Measurements from ENCODE around the gene FKBP8.
A peak's percentile ranks its signal among the peaks of the same experiment; 100 is the strongest.
"Not testable (repeated sequence)": the region's sequence is repeated elsewhere in the genome, so short reads cannot be mapped to it uniquely, and the experiment has no call there.

The FKBP8 gene

DNA sequence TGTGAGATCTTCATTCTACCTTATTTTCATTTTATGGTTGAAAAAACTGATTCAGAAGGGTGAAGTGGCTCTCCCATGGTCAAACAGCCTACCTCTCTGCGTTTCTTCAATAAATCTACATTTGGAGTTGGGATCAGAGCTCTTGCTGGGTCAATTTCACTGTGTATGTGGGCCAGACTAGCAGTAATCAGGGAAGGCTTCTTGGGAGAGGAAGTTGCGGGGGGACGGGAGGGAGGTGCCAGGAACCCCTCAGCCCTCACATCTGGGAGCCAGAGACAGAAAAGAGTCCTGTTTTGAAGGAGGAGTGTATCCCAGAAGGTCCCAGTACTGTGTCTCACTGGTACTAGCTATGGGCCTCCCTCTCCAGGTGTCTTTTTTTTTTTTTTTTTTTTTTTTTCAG, 15.2 kb upstream of the FKBP8 start:
- DNase-seq (ENCODE audit: low spot score) = no peak

DNA sequence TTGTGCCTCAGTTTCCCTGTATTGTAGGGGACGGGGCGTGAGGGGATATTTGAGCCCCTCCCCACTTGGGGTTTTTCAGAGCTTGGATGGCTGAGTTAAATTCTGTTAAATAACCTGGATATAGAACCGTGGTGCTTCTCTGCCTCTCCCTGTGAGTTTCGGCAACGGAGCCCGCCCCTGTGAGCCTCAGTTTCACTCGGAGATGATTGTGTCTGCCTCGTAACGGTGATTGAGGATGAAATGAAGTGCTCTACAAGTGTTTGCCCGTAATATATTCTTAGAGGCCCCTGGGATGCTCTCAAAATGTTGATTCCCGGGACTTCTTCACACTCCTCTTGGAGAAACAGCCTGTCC, 14.8 kb upstream of the FKBP8 start:
- no peak for DNase-seq (ENCODE audit: low spot score)

DNA sequence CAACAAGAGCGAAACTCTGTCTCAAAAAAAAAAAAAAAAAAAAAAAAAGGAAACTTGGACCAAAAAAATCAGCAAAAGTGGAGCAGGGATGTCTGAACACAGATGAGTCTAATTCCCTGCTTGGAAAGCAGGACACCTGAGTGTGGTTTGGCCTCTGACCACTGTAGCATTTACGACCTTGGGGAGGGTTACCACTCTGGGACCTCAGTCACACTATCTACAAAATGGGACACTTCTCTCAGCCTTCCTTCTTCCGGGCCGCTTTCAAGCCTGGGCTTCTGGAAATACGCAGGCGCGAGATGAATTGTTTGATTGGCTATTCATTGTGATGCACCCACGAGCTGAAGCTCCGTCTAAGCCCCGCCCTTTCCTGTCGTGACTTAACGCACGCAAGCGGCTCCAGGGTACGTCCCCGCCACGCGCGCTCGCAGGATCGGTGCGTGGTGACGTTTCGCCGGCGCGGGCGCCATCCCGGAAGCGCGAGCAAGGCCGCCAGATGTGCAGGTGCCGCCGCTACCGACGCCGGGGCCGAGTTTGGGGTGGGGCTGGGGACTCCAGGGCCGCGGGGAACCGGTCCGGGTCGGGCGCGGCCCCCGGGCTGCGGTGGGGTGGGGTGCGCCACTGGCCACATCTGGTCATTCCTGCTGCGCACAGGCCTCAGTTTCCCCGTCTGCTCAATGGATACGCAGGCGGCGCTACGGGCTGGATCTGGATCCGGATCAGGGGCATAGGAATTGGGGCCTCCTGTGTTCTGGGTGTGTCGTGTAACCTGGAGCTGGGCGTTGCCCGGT, 14.2 kb upstream of the FKBP8 start, which contains the start of gene KXD1:
KXD1 (plus strand) TSS at position 460 of the 791 bp plus-strand sequence. CDS start 4,187 bp downstream, outside the sequence.
- DNase-seq (ENCODE audit: low spot score) = peak; percentile 95

DNA sequence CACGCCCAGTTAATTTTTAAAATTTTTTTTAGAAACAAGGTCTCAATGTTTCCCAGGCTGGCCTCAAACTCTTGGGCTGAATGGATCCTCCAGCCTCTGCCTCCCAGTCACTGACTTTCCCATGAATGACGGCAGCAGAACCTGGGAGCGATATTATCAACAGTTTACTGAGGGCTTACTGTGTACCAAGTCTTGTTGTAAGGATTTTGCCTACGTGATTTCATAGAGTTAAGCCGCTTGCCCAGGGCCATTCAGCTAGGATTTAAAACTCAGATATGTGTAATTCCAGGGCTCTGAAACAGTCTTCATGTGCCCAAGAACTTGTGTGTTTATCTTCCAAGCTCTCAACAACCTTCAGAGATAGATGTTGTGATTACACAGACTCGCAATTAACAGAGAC, 8.3 kb upstream of the FKBP8 start:
- DNase-seq (ENCODE audit: low spot score) = no peak

DNA sequence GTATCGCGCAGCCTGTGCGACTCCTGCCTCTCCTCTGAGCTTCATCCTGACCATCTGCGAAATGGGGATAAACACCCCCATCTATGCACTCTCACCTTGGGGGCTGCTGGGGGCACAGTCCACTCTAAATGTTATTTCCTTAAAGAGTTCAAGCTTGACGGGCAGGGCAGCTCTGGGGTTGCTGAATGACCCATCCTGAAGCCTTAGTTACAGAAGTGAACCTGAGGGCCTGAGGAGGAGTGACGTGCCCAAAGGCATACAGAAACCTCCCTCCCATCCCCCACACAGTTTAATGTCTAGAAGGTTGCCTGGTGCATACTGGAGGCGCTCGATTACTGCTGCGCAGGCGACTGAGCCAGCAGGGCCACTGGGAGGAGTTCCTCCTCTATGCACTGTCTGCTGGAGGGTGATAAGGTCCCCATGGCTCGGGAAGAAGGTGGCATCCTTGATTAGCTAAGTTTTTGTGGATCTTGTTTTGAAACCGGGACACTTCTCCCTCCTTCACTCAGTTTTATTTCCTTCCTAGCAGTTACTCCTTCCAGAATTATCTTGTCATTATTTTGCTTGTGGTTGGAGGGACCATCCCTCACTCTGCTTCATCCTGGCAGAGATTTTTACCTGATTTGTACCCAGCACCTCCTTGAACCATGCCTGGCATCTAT, 572 bp upstream of the FKBP8 start:
- DNase-seq (ENCODE audit: low spot score) = peak; percentile 67

DNA sequence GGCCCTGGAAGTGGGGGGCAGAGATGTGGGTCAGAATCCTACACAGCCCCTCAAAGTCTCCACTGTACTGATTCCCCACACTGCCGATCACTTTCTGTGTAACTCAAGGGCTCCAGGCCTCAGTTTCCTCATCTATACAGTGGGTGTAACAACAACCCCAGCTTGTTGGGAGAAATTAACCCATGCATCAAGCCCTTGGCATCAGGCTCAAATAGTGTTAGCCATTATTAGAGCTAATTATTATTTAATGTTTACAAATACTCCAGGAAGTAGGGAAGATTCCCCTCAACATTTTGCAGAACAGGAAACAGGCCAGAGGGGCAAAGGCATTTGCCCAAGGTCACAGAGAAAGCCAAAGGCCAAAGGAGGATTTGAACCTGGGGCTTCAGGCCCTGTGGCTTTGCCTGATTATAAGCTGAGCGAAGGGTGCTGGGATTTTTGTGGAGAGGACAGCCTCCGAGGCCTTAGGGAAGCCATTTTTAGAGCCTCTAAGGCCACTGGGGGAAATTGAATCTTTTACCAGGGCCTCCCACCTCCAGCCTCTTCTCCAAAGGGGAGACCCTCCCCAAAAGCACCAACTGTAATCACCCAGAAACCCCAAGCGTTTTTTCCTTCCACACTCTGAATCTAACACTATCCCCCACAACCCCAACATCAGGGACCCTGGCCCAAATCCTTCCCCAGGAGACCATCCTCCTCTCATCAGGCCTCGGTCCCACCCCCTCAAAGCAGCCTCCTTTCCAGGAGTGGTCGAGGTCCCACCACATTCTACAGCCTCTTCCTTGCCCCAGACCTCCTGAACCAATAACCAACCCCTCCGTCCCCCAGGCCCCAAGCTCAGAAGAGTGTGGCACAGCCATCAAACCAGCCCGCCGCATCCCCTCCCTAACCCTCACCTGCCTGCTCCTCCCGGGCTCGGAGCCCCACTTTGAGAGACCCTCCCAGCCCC, 1.1 kb downstream of the FKBP8 start:
- peak; percentile 73 for DNase-seq (ENCODE audit: low spot score)

DNA sequence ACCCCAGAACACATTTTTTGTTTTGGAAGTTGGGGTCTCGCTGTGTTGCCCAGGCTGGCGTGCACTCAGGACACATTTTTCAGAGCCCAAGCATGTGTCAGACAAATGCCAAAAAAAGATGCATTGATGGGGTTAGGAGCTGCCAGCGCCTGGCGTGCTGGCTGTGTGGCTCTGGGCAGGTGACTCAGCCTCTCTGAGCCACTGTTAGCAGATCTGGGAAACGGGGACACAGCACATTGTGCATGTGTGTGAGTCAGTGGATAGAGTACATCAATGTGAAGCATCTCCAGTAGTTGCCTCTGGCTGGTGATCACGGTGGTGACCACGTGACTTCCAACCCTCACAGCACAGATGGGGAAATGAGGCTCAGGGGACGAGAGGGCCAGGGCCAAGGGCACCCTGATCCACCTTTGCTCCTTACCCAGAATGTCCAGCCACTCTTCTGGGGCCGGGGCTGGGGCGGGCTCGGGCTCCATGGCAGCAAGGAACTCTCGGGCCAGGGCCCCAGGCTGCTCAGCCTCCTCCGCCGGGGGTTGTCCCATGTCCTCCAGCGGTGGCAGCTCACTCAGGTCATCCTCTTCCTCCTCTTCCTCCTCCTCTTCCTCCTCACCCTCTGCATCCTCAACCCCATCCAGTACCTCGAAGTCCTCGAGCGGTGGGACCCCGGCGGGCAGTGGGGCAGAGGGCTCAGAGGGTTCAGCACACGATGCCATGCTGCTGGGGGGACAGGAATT, 1.9 kb downstream of the FKBP8 start:
- no peak for DNase-seq (ENCODE audit: low spot score)

DNA sequence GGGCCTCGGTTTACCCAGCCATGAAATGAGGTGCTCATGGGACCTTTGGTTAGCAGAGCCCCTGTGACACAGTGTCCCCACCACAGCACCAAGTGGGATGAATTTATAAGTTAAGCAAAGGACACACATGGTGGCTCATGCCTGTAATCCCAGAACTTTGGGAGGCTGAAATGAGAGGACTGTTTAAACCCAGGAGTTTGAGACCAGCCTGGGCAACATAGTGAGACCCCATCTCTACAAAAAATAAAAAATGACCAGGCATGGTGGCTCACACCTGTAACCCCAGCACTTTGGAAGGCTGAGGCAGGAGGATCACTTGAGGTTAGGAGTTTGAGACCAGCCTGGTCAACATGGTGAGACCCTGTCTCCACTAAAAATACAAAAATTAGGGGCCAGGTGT, 3.2 kb downstream of the FKBP8 start:
- not testable (repeated sequence) for DNase-seq (ENCODE audit: low spot score)

DNA sequence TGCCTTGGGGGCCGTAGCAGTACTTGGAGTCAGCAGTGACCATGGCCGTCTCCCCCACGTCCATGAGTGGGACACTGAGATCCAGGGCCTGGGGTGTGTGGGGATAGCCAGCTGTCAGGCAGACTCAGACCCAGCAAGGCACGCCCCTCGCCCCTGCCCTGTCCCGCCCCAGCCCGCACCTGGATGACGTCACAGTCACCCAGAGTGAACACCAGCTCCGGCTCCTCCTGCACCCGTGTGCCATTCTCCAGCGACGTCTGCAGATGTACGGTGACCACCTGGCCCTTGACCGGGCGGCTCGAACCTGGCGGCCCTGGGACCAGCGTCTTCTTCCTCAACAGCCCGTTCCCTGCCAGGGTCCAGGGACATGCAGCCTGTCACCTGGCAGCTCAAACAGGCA, 4.0 kb downstream of the FKBP8 start:
- no peak for DNase-seq (ENCODE audit: low spot score)

DNA sequence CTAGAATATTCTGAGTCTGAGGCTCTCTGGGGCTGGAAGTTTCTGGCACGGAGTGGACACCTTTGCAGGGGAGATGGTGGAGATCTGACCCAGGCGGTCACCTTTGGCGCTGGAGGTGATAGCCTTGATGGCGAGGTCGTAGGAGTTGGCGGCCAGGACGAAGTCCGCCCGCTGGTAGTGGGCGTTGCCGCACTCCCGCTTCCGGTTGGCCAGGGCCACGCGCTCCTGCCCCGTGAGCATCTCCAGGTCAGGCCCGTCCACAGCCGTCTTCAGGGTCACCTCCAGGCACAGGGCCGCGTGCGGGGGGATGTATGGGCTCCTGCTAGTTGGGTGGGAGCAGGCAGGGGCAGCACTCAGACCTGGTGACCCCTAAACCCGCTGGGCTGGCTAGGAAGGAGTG, 5.3 kb downstream of the FKBP8 start:
- no peak for DNase-seq (ENCODE audit: low spot score)

DNA sequence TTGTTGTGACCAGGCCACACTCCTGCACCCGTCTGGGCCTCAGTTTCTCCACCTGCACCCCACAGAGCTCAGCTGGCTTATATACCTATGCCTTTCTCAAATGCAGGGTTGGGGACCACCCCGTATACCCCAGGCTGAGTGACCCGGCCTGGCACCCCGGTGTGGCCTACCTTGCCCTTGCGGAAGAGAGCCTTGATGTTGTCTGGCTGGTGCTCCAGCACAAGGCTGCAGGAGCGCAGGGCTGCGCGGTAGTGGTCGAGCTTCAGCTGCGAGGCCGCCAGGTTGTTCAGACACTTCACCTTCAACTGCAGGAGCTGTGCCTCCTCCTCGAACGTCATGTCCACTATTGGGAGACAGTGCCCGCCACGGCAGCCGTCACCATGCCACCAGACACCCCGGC, 5.9 kb downstream of the FKBP8 start:
- DNase-seq (ENCODE audit: low spot score) = no peak

DNA sequence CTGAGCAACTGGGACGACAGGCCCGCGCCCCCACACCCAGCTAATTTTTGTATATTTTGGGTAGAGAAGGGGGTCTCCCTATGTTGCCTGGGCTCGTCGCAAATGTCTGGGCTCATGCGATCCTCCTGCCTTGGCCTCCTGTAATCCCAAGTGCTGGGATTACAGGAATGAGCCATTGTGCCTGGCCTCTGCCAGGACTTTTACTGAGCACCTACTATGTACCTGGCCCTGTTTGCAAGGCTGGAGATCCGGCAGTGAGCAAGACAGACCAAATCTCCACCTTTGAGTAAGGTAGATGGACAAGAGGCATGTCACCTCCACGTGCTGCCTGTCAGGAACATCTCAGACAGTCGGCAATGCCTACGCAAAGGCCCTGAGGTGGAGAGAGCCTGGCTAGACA, 6.9 kb downstream of the FKBP8 start:
- no peak for DNase-seq (ENCODE audit: low spot score)

DNA sequence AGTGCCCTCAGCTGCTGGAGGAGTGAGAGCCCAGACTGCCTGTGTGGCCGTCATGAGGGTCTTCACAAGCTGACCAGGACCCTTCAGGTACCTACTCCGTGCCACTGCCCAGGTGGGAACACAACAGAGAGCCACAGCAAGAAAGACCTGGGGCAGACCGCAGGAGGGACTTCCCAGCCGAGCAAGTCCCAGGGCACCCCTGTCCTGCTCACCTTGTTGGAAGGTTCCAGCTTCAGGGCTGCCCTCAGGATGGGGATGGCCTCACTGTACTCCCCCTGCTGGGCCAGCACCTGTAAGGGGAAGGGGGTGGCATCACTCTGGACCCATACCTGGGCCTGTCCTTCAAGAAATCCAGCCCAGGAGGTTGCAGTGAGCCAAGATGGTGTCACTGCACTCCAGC, 10.3 kb downstream of the FKBP8 start:
- no peak for DNase-seq (ENCODE audit: low spot score)

DNA sequence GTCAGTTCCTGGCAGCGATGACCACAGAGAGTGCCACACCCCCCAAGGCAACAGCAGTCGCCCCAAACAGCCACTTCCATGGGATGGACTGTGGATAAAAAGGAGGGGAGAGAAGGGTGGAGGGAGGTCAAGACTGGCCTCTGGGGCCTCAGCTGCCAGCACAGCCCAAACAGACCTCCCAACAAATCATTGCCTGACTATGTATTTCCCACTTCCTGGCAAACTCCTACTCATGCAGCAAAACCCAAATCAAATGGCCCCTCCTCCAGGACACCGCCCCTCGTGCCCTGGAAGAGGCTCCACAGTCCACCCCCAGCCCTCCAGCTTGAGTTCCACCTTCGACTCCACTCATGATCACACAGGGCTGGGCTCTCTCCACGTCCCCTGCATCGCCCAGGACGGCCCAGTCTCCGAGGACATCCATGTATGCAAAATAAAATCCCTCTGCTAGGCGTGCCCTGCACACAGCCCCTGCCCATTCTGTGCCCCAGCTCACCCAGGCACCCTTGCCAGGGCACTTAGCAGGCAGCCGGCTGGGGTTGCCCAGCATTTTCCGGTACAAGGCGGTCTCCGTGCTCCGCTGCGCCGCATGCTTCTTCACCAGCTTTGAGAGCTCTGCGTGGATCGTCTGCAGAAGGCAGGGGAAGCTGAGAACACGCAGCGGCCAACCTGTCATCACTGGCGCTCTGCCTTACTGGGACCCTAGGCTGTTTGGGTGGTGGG, 11.0 kb downstream of the FKBP8 start:
- DNase-seq (ENCODE audit: low spot score) = no peak

DNA sequence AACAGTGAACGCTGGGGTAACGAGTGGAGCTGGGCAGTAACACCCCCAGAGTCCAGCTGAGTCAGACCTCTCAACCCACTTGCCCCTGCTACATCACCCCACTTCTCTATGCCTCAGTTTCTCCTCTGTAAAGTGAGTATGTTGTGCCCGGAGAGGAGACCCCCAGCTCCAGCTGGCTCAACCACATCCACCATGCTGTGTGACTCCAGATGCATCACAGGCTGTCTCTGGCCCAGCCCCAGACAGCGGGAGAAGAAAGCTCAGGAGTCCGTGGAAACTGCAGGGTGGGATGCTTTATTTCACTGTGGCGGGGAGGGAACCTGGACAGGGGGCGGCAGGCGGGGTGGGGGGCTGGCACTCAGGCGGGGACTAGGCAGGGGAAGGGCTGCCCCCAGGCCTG, 11.9 kb downstream of the FKBP8 start:
- DNase-seq (ENCODE audit: low spot score) = no peak

DNA sequence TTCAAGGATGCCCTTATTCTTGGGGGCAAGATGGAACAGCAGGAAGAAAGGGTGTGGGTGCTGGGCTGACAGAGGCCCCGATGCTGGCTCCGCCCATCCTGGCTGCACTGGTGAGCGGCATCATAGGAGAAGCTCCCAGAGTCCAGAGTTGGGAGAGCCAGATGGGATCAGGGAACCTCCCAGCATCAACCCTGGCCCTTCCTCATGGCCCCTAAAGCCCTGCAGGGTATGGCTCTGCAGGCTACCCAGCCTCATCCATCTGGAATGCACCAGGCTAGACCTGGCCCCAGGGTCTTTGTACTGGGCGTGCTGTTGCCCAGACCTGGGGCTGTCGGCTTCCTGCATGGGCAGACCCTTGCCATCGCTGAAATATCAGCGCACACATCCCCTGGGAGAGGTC, 13.6 kb downstream of the FKBP8 start:
- DNase-seq (ENCODE audit: low spot score) = no peak

DNA sequence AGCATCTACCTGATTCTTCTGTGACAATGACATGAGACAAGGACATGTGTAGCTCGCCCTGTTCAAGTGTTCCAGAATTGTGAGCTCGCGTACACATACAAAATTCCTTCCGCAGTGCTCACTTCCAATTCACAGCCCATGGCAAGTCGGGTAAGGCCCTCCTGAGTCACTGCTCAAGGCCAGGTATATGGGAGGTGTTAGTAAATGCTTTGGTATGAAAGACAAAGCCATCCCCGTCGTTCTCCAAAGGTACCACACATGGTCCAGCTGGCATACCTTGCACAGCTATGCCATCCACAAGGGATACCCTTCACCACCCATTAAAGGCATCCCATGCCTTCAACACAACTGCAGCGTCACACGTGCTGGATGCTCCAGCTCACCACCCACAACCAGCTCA, 17.1 kb downstream of the FKBP8 start:
- DNase-seq (ENCODE audit: low spot score) = no peak

DNA sequence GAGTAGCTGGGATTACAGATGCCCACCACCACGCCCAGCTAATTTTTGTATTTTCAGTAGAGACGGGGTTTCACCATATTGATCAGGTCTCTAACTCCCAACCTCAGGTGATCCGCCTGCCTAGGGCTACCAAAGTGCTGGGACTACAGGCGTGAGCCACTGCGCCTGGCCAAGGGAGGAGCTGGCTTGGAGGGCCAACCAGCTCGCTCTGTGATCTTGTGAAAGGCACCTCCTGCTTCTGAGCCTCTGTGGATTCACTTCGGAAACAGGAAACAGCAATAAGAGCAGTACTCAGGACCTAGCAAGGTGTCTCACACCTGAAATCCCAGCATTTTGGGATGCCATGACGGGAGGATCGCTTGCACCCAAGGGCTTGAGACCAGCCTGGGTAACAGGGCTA, 19.5 kb downstream of the FKBP8 start:
- DNase-seq (ENCODE audit: low spot score) = no peak

DNA sequence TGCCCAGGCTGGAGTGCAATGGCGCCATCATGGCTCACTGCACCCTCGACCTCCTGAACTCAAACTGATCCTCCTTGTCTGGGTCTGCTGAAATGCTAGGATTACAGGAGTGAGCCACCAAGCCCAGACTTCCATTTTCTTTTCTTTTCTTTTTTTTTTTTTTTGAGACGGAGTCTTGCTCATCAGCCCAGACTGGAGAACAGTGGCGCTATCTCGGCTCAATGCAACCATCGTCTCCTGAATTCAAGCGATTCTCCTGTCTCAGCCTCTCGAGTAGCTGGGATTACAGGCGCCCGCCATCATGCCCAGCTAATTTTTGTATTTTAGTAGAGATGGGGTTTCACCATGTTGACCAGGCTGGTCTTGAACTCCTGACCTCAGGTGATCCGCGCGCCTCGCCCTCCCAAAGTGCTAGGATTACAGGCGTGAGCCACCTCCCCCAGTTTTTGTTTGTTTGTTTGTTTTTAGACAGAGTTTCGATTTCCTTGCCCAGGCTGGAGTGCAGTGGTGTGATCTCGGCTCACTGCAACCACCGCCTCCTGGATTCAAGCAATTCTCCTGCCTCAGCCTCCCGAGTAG, 20.4 kb downstream of the FKBP8 start:
- not testable (repeated sequence) for DNase-seq (ENCODE audit: low spot score)

DNA sequence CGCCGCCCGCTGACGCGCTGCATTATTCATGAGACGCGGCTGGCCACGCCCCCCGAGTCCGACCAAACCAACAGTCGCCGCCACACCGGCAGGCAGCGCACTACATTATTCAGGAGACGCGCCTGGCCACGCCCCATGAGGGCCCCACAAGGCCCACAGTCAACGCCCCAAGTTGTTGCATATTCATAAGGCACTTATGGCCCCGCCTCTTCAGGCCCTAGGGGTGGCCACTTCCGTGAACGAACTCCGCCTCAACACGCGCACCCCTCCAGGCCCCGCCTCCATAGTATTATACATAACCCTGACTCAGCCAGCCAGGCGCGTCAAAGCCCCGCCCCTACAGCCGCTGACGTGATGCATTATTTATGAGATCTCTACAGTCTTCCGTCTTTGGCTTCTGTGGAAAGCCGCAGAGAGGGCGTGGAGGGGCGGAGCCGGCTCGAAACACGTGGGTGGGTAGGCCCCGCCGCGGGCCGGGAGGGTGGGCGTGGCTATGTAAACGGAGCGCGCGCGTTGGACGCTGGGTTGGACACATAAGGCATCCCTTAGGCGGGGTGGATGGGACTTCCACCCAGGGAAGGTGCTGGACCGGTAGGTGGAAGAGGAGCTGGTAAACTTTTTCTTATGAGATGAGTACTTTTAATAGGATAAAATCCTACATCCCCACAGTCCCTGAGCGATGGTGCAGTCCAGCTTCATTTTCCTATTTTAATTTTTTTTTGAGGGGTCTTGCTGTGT, 21.1 kb downstream of the FKBP8 start:
- DNase-seq (ENCODE audit: low spot score) = peak; percentile 96

Measured in iPS-NIHi11 (cell line).